Measurements from ENCODE around the gene CTXN2.

CTXN2 gene

GRCh38 chr15:48191574-48192225 is at the start of gene CTXN2:
Gene CTXN2 (plus strand): TSS chr15:48191665. CDS start chr15:48201301, 9,636 bp downstream.
- no peak for DNase-seq

- no peak for DNase-seq
Measured at GRCh38 chr15:48143856-48144255, 47.6 kb upstream of the CTXN2 start.

- DNase-seq, result no peak
Measured at GRCh38 chr15:48144889-48145288, 46.6 kb upstream of the CTXN2 start.

DNA sequence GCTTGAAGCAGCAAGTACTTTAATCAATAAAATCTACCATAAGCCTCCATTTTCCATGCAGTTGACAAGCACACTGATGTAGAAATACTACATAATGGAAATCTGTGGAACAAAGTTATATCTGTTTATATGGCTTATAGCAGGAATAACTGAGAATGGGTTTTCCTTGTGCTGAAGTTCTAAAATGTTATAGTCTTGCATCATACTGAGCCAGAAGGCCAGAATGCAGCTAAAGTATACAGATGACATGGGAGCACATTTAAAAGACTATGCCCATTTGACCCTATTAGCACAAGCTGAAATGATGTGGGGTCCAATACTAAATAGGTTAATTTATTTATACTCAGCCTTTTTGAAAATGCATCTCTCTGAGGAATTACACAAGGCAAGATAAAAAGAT is 45.5 kb upstream of the CTXN2 start:
- no peak for DNase-seq

DNA sequence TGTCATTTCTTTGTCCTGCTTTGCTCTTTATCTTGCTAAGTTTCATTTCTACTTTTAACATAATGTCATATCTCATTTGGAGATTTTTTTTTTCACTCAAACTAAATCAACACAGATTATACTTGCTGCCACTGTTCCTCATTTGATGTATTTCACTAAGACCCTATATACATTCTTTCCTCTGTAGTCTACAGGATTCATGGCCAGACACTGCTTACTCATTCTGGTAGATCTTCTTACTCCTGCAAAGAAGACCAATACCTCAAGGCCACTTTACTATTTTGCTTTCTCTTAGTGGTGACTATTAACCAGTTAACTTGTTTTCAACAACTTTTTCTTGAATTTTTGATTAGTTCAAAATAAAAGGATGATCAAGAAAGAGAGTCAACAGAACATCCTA is 44.1 kb upstream of the CTXN2 start:
- DNase-seq, result no peak

GRCh38 chr15:48149858-48150257 is 41.6 kb upstream of the CTXN2 start:
- DNase-seq, result no peak

DNA sequence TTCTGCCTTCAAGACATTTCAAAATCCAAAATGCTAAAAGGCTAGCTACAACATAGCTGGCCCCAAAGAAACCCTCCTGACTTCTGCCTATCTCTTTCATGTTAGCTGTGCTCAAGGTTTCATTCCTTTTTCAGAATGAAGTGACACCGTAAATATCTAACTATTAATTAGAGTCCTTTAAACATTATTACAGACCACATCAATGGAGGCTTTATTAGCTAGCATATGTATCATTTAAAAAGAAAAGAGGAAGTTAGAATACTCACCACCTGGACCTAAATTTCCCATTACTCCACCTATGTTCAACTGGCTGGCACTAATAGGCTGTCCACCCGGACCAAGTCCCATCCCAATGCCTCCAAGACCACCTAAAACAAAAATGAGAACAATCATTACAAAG is 37.9 kb upstream of the CTXN2 start:
- DNase-seq, result no peak

DNA sequence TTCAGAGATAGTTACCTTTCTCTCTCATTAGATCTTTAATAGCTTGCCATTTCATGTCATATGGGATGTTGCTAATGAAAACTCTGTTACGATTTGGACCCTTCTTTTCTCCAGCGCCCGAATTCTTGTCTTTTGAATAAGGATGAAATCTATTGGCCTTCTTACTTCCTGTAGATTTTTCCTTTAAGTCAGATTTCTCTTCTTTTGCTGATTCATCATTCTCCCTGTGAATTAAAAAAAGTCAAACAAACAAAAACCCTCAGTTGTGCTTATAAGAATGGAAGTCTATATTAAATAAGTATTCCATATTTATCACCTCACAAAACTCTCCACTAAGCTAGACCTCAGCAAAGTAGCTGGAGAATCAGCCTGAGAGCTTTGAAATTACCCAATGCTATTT is 22.8 kb upstream of the CTXN2 start:
- DNase-seq, result no peak

DNA sequence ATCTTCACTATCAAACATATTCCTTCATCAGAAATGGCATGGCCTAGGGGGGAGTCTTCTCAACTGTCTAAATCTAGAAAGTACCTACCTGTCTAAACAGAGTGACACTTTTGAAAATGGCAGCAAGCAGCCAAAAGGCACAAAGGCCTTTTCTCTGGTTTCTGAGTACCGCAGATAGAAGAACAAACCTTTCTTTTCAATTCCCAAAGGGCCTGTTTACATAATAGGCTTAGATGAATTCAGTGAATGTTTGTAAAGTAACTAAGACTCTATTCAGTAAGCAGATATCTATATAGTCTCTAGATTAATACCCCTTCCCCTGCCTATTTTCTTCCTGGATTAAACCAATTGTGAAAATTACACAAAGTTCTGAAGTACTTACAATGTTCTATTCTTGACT is 20.5 kb upstream of the CTXN2 start:
- DNase-seq, result no peak

GRCh38 chr15:48175126-48175525 is 16.3 kb upstream of the CTXN2 start:
- DNase-seq, result no peak

DNA sequence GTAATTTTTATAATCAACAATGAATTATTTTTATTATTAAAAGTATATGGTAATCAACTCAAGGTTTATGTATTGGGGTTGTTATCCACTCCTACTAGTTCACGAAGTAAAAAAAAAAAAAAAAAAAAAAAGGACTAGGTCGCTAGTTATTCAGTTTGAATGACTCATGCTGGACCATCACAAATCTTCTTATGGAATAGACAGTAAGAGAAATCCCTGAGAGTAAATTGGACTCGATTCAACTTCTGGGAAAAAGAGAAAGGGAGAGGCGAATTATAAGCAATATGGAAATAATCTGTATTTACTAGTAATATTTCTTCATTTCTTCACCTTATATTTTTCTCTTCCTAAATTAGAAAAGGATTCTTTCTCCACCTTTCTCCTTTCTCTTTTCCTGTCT is 15.4 kb upstream of the CTXN2 start:
- DNase-seq, result no peak

DNA sequence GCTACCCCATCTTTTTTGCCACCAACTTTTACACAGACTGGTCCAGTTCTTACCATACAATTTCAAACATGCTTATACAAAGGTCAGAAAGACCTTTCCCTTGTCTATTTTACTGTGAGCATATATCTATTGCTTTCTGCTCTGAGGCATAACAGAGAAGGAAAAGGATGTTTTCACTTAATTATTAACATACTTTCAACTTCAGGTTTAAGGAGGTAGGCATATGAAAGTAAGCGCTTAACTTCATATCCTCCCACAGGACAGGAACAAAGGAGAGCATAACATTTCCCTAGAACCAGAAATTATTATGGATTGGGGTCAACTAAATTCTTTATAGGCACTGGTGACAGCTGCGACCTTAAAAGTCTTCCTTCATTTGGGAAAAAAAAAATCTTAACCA is 14.5 kb upstream of the CTXN2 start:
- no peak for DNase-seq

GRCh38 chr15:48177383-48177765 is 14.1 kb upstream of the CTXN2 start:
- DNase-seq, result no peak

- DNase-seq, result peak; percentile 63
Measured at GRCh38 chr15:48177766-48178647, 13.5 kb upstream of the CTXN2 start, which contains the start of gene MYEF2. Gene MYEF2 (minus strand): TSS chr15:48178295. CDS start chr15:48178237, 58 bp downstream.

DNA sequence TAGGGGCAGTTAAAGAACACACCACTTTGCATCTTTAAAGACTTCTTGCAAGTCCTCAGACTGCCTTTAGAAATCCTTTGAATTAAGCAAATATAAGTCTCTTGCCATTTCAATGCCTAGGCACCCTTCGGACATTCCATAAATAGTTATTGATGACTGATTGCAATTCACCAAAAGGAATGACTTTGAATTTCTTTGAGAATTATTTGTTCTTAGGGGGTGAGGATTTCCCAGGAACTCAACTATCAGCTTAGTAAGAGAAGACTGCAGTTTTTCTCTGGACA is 12.9 kb upstream of the CTXN2 start:
- no peak for DNase-seq

GRCh38 chr15:48182749-48183148 is 8.7 kb upstream of the CTXN2 start:
- DNase-seq, result no peak

GRCh38 chr15:48185529-48185928 is 5.9 kb upstream of the CTXN2 start:
- no peak for DNase-seq

- DNase-seq, result no peak
Measured at GRCh38 chr15:48186271-48186670, 5.2 kb upstream of the CTXN2 start.

- peak; percentile 82 for DNase-seq
Measured at GRCh38 chr15:48190932-48191573, 412 bp upstream of the CTXN2 start.

GRCh38 chr15:48202068-48202467 is 10.6 kb downstream of the CTXN2 start:
- DNase-seq, result no peak

DNA sequence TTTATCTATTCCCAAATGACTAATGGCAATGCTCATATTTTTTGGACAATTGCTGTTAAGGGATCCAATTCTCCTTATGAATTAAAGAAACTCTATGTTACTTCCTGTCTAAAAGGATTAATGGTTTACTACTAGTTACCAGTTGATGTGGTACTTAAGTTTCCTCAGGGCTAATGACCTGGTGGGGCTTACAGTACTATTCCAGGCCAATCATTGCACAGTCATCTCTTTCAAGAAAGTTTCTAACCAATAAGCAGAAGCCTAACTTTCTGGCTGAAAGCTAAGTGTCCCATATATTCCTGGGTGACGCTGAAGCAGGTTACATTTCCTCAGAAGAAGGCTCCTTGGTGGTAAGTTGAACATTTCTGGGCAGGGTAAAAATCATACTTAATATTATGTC is 14.5 kb downstream of the CTXN2 start, which contains the start of gene SLC12A1:
Gene SLC12A1, plus strand, starts transcription at position 322 of the 400 bp plus-strand sequence. CDS start 1,418 bp downstream, outside the sequence.
- no peak for DNase-seq

GRCh38 chr15:48221261-48221660 is 29.8 kb downstream of the CTXN2 start:
- no peak for DNase-seq

- DNase-seq, result no peak
Measured at GRCh38 chr15:48221885-48222284, 30.4 kb downstream of the CTXN2 start.

GRCh38 chr15:48222627-48223026 is 31.2 kb downstream of the CTXN2 start:
- DNase-seq, result peak; percentile 33
